HCT116 (cell line): ENCODE results near the gene NUDT8. TPM values are rescaled to one million over a fixed set of nuclear protein-coding genes. Genes with fewer than 3 reads are reported as not detected.
A peak's percentile ranks its signal among the peaks of the same experiment; 100 is the strongest.

Experiments
- ATAC-seq: fragments of 200-7000 bp; cut with Tn5 transposase; 2 replicates; pipeline ENCODE4 v1.9.1; 2020; ENCODE audit warnings: mild to moderate bottlenecking, moderate library complexity
- BruUV-seq: library from RNA; stranded (reverse); fragments of 400-500 nt; replicated peaks from 2 replicates; lab custom pipeline; 2021; lab: Mats Ljungman, UMichigan
- CTCF ChIA-PET: fragments of 300-600 bp; sonication (Branson Sonifier 250); formaldehyde crosslinking; loops from one replicate; lab custom pipeline; 2021; ENCODE audit warnings: antibody characterized with exemption; lab: Charles Lee
- POLR2A ChIA-PET: fragments of 300-600, 350-600 bp; sonication (Branson Sonifier 250); formaldehyde crosslinking; loops from one replicate; lab custom pipeline; 2021; ENCODE audit warnings: antibody characterized with exemption; lab: Charles Lee
- RAD21 ChIA-PET, 2 experiments: fragments of 300-600 bp; sonication (Branson Sonifier 250); formaldehyde crosslinking; loops; one replicate each; lab custom pipeline; 2023; ENCODE audit warnings: low total read pairs in 2 of 2; ENCODE audit not compliant: uncharacterized antibody in 2 of 2, unreplicated experiment in 2 of 2, low non-redundant PET in 1 of 2; lab: Charles Lee
- DNase-seq: peaks from one replicate; pipeline ENCODE4 v3.0.0-alpha.2; 2010; ENCODE audit warnings: low read depth, low spot score
- H2AFZ ChIP-seq: fragments of 200-600 bp; shearing (Covaris generic), sonication (generic); 2 replicates; pipeline ENCODE4 v1.6.1; 2017; ENCODE audit warnings: low read depth, mixed run types, mixed read lengths, antibody characterized with exemption, low read length; ENCODE audit not compliant: poor library complexity, severe bottlenecking
- H3K27ac ChIP-seq: 2 replicates; pipeline ENCODE4 v1.5.1; 2012; ENCODE audit warnings: low read depth, low read length
- H3K27me3 ChIP-seq: fragments of 200-600 bp; sonication (generic); 2 replicates; pipeline ENCODE4 v1.6.1; 2016; ENCODE audit warnings: mixed run types, low read length, mixed read lengths; ENCODE audit not compliant: insufficient read depth
- H3K36me3 ChIP-seq, 2 experiments: fragments of 200-500 bp in 1 of 2; fragments of 200-600 bp in 1 of 2; sonication (Bioruptor generic) in 1 of 2; sonication (generic) in 1 of 2; 2 replicates each; pipeline versions ENCODE4 v1.5.1 to v1.6.1; 2014 to 2016; ENCODE audit warnings: low read length in 2 of 2, inconsistent platforms in 1 of 2, mixed read lengths in 1 of 2, mixed run types in 1 of 2; ENCODE audit not compliant: insufficient read depth in 2 of 2, control insufficient read depth in 1 of 2
- H3K4me1 ChIP-seq, 2 experiments: fragments of 200-600 bp in 1 of 2; sonication (generic) in 1 of 2; 2 replicates each; pipeline versions ENCODE4 v1.5.1 to v1.6.1; 2012 to 2017; ENCODE audit warnings: low read length in 2 of 2, inconsistent platforms in 1 of 2, mild to moderate bottlenecking in 1 of 2, mixed read lengths in 1 of 2, mixed run types in 1 of 2, moderate library complexity in 1 of 2; ENCODE audit not compliant: insufficient read depth in 2 of 2, control insufficient read depth in 1 of 2
- H3K4me2 ChIP-seq: fragments of 200-600 bp; sonication (generic); 2 replicates; pipeline ENCODE4 v1.6.1; 2017; ENCODE audit warnings: mixed run types, low read length, mixed read lengths
- H3K4me3 ChIP-seq, 2 experiments: fragments of 200-600 bp in 1 of 2; sonication (generic) in 1 of 2; replicated peaks in 1 of 2; 2 replicates each; pipeline ENCODE4 v1.5.1; 2011 to 2016; ENCODE audit warnings: low read length in 2 of 2, control low read depth in 1 of 2, low read depth in 1 of 2, mild to moderate bottlenecking in 1 of 2, mixed read lengths in 1 of 2, mixed run types in 1 of 2
- H3K79me2 ChIP-seq: fragments of 200-600 bp; sonication (generic); 2 replicates; pipeline ENCODE4 v1.6.1; 2017; ENCODE audit warnings: mild to moderate bottlenecking, mixed run types, low read length, moderate library complexity, mixed read lengths; ENCODE audit not compliant: insufficient read depth
- H3K9ac ChIP-seq: fragments of 200-600 bp; sonication (generic); 2 replicates; pipeline ENCODE4 v1.6.1; 2016; ENCODE audit warnings: low read length, mixed read lengths
- H3K9me2 ChIP-seq: fragments of 200-600 bp; sonication (generic), shearing (Covaris generic); 2 replicates; pipeline ENCODE4 v1.6.1; 2017; ENCODE audit warnings: mixed run types, mild to moderate bottlenecking, moderate library complexity; ENCODE audit not compliant: insufficient read depth
- H3K9me3 ChIP-seq, 2 experiments: fragments of 200-500 bp in 1 of 2; fragments of 200-600 bp in 1 of 2; sonication (Bioruptor generic) in 1 of 2; sonication (generic) in 1 of 2; 2 replicates each; pipeline ENCODE4 v1.6.1; 2014 to 2017; ENCODE audit warnings: low read length in 2 of 2, mixed read lengths in 2 of 2, inconsistent platforms in 1 of 2, low read depth in 1 of 2, mild to moderate bottlenecking in 1 of 2, mixed run types in 1 of 2, moderate library complexity in 1 of 2; ENCODE audit not compliant: control insufficient read depth in 1 of 2, insufficient read depth in 1 of 2
- H4K20me1 ChIP-seq: fragments of 200-600 bp; sonication (generic), shearing (Covaris generic); 2 replicates; pipeline ENCODE4 v1.6.1; 2017; ENCODE audit warnings: mixed run types, mild to moderate bottlenecking, moderate library complexity; ENCODE audit not compliant: insufficient read depth
- CBX3 ChIP-seq: IDR thresholded peaks from 2 replicates; pipeline ENCODE4 v1.6.1; 2012; ENCODE audit warnings: low read depth
- ELF1 ChIP-seq: IDR thresholded peaks from 2 replicates; pipeline ENCODE4 v1.6.1; 2012; ENCODE audit warnings: low read depth, borderline replicate concordance
- EZH2 ChIP-seq: fragments of 200-600 bp; sonication (generic); IDR thresholded peaks from 2 replicates; pipeline ENCODE4 v1.6.1; 2017; ENCODE audit warnings: antibody characterized with exemption, mixed run types
- EZH2phosphoT487 ChIP-seq: fragments of 200-600 bp; IDR thresholded peaks from 2 replicates; pipeline ENCODE4 v1.6.1; 2018; ENCODE audit warnings: antibody characterized with exemption, borderline replicate concordance
- POLR2A ChIP-seq: IDR thresholded peaks from 2 replicates; pipeline ENCODE4 v1.7.0; 2011; ENCODE audit warnings: borderline replicate concordance; ENCODE audit not compliant: insufficient read depth, insufficient read length; ENCODE audit errors: extremely low read depth
- SP1 ChIP-seq: IDR thresholded peaks from 2 replicates; pipeline ENCODE4 v1.6.1; 2012; ENCODE audit warnings: low read depth
- SRF ChIP-seq: IDR thresholded peaks from 2 replicates; pipeline ENCODE4 v1.6.1; 2012; ENCODE audit warnings: low read depth
- ZFX ChIP-seq: fragments of 450-650 bp; IDR thresholded peaks from 2 replicates; pipeline ENCODE4 v1.6.1; 2017
- intact Hi-C: fragments of 100-400 bp; cut with micrococcal nuclease; formaldehyde crosslinking; loops from 2 replicates; pipeline ENCODE4 v1.10.0; 2022
- total RNA-seq: library from RNA; stranded (reverse); gene quantifications from one replicate; pipeline ENCODE4 v1.2.1, GENCODE V29; 2021; ENCODE audit not compliant: unreplicated experiment
- TF ChIP-seq, protein P1 (sequence below), 3 experiments: fragments of 200-600 bp in 1 of 3; sonication (generic) in 1 of 3; IDR thresholded peaks in 2 of 3; conservative IDR thresholded peaks in 1 of 3; 2 replicates each; pipeline ENCODE4 v1.5.1; 2012 to 2017; ENCODE audit warnings: low read depth in 2 of 3, low read length in 2 of 3, antibody characterized with exemption in 1 of 3, borderline replicate concordance in 1 of 3, control low read depth in 1 of 3, mild to moderate bottlenecking in 1 of 3, mixed read lengths in 1 of 3, mixed run types in 1 of 3, moderate library complexity in 1 of 3; ENCODE audit not compliant: insufficient read depth in 1 of 3
- TF ChIP-seq, protein P2 (sequence below): IDR thresholded peaks from 2 replicates; pipeline ENCODE4 v1.6.1; 2012

NUDT8 gene
- total RNA-seq, 1 experiment from 2014 or later: 18.7 TPM

DNA sequence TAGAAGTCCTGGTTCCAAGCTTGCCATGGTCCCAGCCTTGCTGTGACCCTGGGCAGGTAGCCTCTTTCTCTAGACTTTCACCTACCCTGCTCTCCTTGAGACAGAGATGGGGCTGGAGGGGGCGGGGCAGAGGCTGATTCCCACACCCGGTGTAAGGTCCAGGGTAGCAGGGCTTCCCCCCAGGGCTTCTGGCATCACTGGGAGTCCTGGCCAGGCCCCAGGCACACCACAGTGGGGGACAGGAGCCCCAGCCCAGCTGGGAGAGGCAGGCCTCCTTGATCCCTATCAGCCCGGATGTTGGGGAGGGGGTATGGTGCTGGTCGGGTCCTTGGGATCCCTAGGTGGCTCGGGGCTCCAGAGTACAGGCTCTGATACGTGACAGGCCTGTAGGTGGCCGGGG lies 1.7 kb upstream of the NUDT8 start (continued):
- TF ChIP-seq, protein P1, sequence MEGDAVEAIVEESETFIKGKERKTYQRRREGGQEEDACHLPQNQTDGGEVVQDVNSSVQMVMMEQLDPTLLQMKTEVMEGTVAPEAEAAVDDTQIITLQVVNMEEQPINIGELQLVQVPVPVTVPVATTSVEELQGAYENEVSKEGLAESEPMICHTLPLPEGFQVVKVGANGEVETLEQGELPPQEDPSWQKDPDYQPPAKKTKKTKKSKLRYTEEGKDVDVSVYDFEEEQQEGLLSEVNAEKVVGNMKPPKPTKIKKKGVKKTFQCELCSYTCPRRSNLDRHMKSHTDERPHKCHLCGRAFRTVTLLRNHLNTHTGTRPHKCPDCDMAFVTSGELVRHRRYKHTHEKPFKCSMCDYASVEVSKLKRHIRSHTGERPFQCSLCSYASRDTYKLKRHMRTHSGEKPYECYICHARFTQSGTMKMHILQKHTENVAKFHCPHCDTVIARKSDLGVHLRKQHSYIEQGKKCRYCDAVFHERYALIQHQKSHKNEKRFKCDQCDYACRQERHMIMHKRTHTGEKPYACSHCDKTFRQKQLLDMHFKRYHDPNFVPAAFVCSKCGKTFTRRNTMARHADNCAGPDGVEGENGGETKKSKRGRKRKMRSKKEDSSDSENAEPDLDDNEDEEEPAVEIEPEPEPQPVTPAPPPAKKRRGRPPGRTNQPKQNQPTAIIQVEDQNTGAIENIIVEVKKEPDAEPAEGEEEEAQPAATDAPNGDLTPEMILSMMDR (IDR thresholded peaks at IDR 0.05 in 2 of 3, conservative IDR thresholded peaks at IDR 0.05 in 1 of 3; ENCODE audit: borderline replicate concordance in 1 of 3, insufficient read depth in 1 of 3, low read depth in 2 of 3, low read length in 2 of 3): no peak
- no peak for TF ChIP-seq CBX3

DNA sequence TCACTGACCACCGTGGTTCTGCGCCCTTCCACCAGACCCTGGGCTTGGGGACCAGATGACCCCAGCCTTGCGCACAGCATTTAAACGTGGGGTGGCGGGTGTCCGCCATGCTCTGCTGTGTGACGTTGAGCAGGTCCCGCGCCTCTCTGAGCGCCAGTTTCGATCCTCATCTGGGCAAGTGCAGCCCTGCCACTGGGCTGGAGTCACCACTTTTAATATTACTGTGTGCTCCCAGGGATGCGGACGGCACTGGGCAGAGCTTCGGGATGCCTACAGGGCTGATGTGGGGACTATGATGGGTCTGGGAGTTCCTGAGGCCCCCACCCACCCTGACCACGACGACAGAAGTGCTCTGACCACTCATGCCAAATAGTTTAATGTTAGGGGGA lies 1.2 kb upstream of the NUDT8 start:
- Histone ChIP-seq H3K4me1 (peaks cover 5 to 25% of the 10 kb centered on the region in 2 experiments; a peak in 3 of 4 replicates), H3K4me3 (peak overlapping the region; percentile 58 to 65), H3K27me3 (no peaks in the 10 kb centered on the region), H3K36me3 (no peaks in the 10 kb centered on the region), H3K27ac (peak overlapping the region; percentile 77), H3K9me2 (no peaks in the 10 kb centered on the region), H3K4me2 (peak overlapping the region; percentile 96), H2AFZ (no peak overlapping the region), H4K20me1 (no peaks in the 10 kb centered on the region), H3K9me3 (no peaks in the 10 kb centered on the region), H3K79me2 (no peaks in the 10 kb centered on the region), H3K9ac (peak overlapping the region; percentile 69)
- ATAC-seq (no peak), DNase-seq (no peak)
- RAD21 ChIA-PET: no interaction called here
- BruUV-seq: no TSS peak
- TF ChIP-seq EZH2phosphoT487 (no peak), ELF1 (no peak), SP1 (no peak), SRF (no peak), POLR2A (no peak), CBX3 (no peak), EZH2 (no peak), ZFX (no peak; the same call in 1 of the 2 replicates)
- TF ChIP-seq, protein P2, sequence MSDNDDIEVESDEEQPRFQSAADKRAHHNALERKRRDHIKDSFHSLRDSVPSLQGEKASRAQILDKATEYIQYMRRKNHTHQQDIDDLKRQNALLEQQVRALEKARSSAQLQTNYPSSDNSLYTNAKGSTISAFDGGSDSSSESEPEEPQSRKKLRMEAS: no peak
- intact Hi-C loops: loop anchor here (10.0 kb wide), 1 partner anchor 84 kb away; no protein-coding TSS in a partner anchor
- POLR2A ChIA-PET: interaction anchor here (0.5 to 1.1 kb wide), 2 partner anchors 49 to 593 kb away, joined by 3 read pairs; no protein-coding TSS in a partner anchor
- CTCF ChIA-PET: interaction anchor here (1.4 to 2.9 kb wide), 12 partner anchors 8 to 229 kb away, joined by 4 to 34 read pairs (median 10); partner anchors contain the start of genes ACY3, PPP1CA and TBX10
